Endothelial cell of umbilical vein (primary cell): ENCODE data around the gene MGAT5B.

Source experiments
- EZH2 ChIP-seq: IDR thresholded peaks from 2 replicates; pipeline ENCODE4 v1.6.1; 2012; ENCODE audit warnings: borderline replicate concordance, low read depth, mild to moderate bottlenecking, moderate library complexity, low read length, inconsistent platforms; ENCODE audit not compliant: severe bottlenecking
- FOS ChIP-seq: IDR thresholded peaks from 2 replicates; pipeline ENCODE4 v1.6.1; 2011; ENCODE audit warnings: mild to moderate bottlenecking, low read length, moderate library complexity, borderline replicate concordance; ENCODE audit not compliant: insufficient read depth
- JUN ChIP-seq: IDR thresholded peaks from 2 replicates; pipeline ENCODE4 v1.6.1; 2011; ENCODE audit warnings: borderline replicate concordance, low read depth; ENCODE audit not compliant: insufficient read length, insufficient read depth
- POLR2A ChIP-seq: IDR thresholded peaks from 2 replicates; pipeline ENCODE4 v1.6.1; 2012; ENCODE audit warnings: low read depth, mild to moderate bottlenecking, control low read depth, low read length
- POLR2AphosphoS5 ChIP-seq: IDR thresholded peaks from 2 replicates; pipeline ENCODE4 v1.6.1; 2012; ENCODE audit warnings: low read depth, mild to moderate bottlenecking, control low read depth, low read length, moderate library complexity; ENCODE audit not compliant: insufficient read depth
- TF ChIP-seq, protein P1 (sequence below), 2 donors: IDR thresholded peaks; 1 replicate in 1 of 2; 2 replicates in 1 of 2; pipeline ENCODE4 v1.5.1; 2011; ENCODE audit warnings: low read length in 2 of 2, mild to moderate bottlenecking in 2 of 2, moderate library complexity in 2 of 2, control low read depth in 1 of 2, inconsistent platforms in 1 of 2, low read depth in 1 of 2; ENCODE audit not compliant: insufficient read depth in 1 of 2; ENCODE audit errors: extremely low read depth in 1 of 2
- TF ChIP-seq, protein P2 (sequence below): IDR thresholded peaks from 2 replicates; pipeline ENCODE4 v1.6.1; 2011; ENCODE audit not compliant: insufficient read depth, insufficient read length

- TF ChIP-seq, protein P1, sequence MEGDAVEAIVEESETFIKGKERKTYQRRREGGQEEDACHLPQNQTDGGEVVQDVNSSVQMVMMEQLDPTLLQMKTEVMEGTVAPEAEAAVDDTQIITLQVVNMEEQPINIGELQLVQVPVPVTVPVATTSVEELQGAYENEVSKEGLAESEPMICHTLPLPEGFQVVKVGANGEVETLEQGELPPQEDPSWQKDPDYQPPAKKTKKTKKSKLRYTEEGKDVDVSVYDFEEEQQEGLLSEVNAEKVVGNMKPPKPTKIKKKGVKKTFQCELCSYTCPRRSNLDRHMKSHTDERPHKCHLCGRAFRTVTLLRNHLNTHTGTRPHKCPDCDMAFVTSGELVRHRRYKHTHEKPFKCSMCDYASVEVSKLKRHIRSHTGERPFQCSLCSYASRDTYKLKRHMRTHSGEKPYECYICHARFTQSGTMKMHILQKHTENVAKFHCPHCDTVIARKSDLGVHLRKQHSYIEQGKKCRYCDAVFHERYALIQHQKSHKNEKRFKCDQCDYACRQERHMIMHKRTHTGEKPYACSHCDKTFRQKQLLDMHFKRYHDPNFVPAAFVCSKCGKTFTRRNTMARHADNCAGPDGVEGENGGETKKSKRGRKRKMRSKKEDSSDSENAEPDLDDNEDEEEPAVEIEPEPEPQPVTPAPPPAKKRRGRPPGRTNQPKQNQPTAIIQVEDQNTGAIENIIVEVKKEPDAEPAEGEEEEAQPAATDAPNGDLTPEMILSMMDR (IDR thresholded peaks at IDR 0.05; ENCODE audit: extremely low read depth in 1 of 2, insufficient read depth in 1 of 2, low read depth in 1 of 2, low read length in 2 of 2), result no peak
- TF ChIP-seq POLR2A (no peak), POLR2AphosphoS5 (no peak), EZH2 (no peak), JUN (no peak), FOS (no peak)
- TF ChIP-seq, protein P2, sequence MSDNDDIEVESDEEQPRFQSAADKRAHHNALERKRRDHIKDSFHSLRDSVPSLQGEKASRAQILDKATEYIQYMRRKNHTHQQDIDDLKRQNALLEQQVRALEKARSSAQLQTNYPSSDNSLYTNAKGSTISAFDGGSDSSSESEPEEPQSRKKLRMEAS, result no peak
Measured at GRCh38 chr17:76889323-76889722, 21.1 kb downstream of the MGAT5B start.
